GM11168 (cell line): ENCODE measurements around the gene IL17D.
"Not testable (repeated sequence)": the region's sequence is repeated elsewhere in the genome, so short reads cannot be mapped to it uniquely, and the experiment has no call there.

Experiments used
- in situ Hi-C: fragments of 300-500 bp; cut with MboI; formaldehyde crosslinking; loops from one replicate; pipeline ENCODE4 v1.12.0; 2022; ENCODE audit warnings: low sequenced_read_pairs; ENCODE audit not compliant: unreplicated experiment

The IL17D gene

DNA sequence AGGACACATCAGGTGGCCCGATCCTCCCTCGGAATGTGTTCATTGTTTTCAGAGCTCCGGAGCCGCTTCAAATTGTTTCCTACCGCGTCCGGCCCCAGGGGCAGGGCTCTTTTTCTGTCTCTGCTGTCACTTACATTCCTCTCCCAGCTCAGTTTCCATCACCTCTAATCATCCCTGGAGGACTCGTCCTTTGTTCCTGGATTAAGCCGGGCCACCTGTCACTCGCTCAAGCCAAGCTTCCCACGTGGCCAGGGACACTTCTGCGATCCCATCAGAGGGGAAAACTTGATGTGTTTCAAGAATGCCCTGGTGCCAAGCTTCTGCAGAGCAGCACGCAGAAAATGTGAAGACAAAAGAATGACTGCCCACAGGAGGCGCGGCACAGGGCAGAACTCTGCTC is 13.5 kb downstream of the IL17D start:
- in situ Hi-C loops, result loop anchor here (10.0 kb wide), 2 partner anchors 118 to 208 kb away; no protein-coding TSS in a partner anchor

- in situ Hi-C loops, result loop anchor here (10.0 kb wide), 2 partner anchors 117 to 207 kb away; no protein-coding TSS in a partner anchor
Observed at GRCh38 chr13:20717581-20718542, 14.4 kb downstream of the IL17D start.

DNA sequence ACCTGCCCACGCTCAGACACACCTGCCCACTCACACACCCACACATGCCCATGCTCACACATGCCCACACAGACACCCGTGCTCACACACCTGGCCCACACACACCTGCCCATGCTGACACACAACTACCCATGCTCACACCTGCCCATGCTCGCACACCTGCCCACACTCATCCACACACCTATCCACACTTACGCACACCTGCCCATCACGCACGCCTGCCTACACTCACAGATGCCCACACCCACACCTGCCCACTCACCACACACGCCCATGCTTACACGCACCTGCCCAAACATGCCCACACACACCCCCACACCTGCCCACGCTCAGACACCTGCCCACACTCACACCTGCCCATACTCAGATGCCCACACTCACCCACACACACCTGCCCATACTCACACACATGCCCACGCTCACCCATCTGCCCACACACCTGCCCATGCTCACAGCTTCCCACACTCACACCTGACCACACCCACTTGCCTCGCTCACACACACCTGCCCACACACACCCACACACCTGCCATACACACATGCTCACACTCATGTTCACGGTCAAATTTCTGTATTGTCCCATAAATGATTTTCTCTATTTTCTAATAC is 15.6 kb downstream of the IL17D start:
- in situ Hi-C loops, result loop anchor here (10.0 kb wide), 2 partner anchors 116 to 206 kb away; no protein-coding TSS in a partner anchor

GRCh38 chr13:20719783-20720182 is 16.3 kb downstream of the IL17D start:
- in situ Hi-C loops, result loop anchor here (10.0 kb wide), 2 partner anchors 115 to 205 kb away; no protein-coding TSS in a partner anchor

GRCh38 chr13:20720499-20720898 is 17.0 kb downstream of the IL17D start:
- in situ Hi-C loops, result no loop called here

- in situ Hi-C loops, result no loop called here
Observed at GRCh38 chr13:20721058-20721453, 17.6 kb downstream of the IL17D start.

DNA sequence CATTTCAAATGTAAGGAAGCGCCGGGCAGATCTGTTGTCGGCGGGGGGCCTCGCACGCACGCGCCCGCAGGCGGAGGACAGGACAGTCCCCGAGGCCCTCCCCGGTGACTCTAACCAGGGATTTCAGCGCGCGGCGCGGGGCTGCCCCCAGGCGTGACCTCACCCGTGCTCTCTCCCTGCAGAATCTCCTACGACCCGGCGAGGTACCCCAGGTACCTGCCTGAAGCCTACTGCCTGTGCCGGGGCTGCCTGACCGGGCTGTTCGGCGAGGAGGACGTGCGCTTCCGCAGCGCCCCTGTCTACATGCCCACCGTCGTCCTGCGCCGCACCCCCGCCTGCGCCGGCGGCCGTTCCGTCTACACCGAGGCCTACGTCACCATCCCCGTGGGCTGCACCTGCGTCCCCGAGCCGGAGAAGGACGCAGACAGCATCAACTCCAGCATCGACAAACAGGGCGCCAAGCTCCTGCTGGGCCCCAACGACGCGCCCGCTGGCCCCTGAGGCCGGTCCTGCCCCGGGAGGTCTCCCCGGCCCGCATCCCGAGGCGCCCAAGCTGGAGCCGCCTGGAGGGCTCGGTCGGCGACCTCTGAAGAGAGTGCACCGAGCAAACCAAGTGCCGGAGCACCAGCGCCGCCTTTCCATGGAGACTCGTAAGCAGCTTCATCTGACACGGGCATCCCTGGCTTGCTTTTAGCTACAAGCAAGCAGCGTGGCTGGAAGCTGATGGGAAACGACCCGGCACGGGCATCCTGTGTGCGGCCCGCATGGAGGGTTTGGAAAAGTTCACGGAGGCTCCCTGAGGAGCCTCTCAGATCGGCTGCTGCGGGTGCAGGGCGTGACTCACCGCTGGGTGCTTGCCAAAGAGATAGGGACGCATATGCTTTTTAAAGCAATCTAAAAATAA is 18.2 kb downstream of the IL17D start:
- in situ Hi-C loops, result no loop called here

- in situ Hi-C loops, result no loop called here
Observed at GRCh38 chr13:20727856-20728255, 24.4 kb downstream of the IL17D start.

GRCh38 chr13:20728579-20729311 is 25.2 kb downstream of the IL17D start:
- in situ Hi-C loops, result no loop called here

DNA sequence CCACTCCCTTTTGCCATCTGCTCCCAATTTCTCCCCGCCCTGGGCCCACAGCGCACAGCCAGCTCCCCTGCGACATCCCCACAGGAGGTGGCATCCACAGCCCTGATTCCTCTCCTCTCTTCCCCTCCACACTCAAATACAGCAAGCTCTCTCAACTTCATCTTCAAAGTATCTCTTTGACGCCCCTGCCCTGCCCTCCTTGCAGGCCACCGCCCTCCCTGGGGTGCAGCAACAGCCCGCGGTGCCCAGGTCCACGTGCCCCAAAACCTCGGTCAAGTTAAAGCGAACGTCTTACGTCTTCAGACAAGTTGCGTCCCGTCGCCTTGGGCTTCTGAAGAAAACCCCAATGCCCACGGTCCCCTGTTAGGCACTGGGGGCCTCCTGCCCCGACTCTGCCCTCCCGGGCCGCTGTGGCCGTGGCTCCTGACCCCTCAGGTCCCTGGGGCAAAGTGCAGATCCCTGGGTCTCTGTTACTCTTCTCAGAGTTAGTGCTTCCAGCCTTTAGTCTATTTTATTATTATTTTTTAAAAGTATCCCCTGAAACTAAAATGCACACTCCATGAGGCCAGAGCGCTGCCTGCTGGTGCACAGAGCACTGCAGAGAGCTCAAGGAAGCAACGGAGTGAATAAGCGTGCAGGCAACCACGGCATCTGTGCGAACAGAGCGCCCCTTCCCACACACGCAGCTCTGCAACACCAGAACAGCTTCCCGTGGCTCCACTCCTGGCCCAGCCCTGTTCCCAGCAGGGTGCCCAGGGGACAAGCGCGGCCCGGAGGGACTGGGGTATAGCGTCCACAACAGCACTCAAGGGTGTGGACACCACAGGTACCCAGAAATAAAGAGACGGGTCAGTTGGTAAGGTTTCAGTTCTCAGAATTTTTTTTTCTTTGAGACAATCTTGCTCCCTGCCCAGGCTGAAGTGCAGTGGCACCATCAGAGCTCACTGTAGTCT is 26.4 kb downstream of the IL17D start:
- in situ Hi-C loops, result no loop called here

DNA sequence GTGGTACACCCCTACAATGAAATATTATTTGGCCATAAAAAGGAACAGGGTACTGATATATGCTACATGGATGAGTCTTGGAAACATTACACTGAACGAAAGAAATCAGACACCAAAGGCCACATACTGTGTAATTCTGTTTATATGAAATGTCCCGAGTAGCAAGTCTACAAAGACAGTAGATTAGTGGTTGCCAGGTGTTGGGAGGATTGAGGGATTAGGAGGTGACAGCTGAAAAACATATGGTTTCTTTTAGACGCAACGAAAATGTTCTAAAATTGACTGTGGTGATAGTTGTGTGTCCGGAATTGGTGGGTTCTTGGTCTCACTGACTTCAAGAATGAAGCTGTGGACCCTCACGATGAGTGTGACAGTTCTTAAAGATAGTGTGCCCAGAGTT is 35.1 kb downstream of the IL17D start:
- in situ Hi-C loops, result no loop called here

GRCh38 chr13:20740021-20740420 is 36.5 kb downstream of the IL17D start:
- in situ Hi-C loops, result no loop called here

DNA sequence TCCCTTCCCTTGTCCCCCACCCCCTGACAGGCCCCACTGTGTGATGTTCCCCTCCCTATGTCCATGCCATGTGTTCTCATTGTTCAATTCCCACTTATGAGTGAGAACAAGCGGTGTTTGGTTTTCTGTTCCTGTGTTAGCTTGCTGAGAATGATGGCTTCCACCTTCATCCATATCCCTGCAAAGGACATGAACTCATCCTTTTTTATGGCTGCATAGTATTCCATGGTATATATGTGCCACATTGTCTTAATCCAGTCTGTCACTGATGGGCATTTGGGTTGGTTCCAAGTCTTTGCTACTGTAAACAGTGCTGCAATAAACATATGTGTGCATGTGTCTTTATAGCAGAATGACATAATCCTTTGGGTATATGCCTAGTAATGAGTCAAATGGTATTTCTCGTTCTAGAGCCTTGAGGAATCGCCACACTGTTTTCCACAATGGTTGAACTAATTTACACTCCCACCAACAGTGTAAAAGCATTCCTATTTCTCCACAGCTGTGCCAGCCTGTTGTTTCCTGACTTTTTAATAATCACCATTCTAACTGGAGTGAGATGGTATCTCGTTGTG is 40.4 kb downstream of the IL17D start:
- in situ Hi-C loops, result not testable (repeated sequence)

- in situ Hi-C loops, result no loop called here
Observed at GRCh38 chr13:20749377-20749776, 45.9 kb downstream of the IL17D start.

DNA sequence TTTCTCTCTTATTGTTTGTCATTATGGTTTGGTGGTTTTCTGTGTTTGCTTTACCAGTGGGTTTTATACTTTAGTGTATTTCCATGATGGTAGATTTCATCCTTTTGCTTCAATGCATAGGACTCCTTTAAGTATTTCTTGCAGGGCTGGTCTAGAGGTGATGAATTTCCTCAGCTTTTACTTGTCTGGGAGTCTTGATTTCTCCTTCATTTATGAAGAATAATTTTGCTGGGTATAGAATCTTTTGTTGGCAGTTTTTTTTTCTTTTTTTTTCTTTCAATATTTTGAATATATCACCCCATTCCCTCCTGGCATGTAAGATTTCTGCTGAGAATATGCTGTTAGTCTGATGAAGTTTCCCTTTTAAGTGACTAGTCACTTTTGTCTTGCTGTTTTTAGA is 50.5 kb downstream of the IL17D start:
- in situ Hi-C loops, result no loop called here

DNA sequence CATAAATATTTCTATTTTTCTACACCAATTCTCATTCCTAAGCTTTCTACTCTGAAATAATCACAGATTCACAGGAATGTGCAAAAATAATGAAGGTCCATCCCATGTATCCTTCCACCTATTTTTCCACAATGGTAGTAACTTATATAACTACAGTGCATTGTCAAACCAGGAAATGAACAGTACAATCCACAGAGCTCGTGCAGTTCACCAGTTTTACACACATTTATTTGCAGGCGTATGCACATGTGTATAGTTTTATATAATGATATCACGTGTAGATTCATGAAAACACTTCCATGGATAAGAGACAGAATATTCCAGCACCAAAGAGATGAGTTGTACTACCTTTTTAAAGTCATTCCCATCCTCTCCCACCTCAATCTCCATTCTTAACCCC is 57.4 kb downstream of the IL17D start:
- in situ Hi-C loops, result no loop called here

GRCh38 chr13:20767309-20767943 is 63.9 kb downstream of the IL17D start:
- in situ Hi-C loops, result no loop called here

GRCh38 chr13:20769091-20769490 is 65.6 kb downstream of the IL17D start:
- in situ Hi-C loops, result no loop called here
